ENCODE results near the gene TAGLN3. TPM values are rescaled to one million over a fixed set of nuclear protein-coding genes. Genes with fewer than 3 reads are reported as not detected.
"Not testable (repeated sequence)": the region's sequence is repeated elsewhere in the genome, so short reads cannot be mapped to it uniquely, and the experiment has no call there.

Gene TAGLN3
- total RNA-seq, 4 donors from 2014 or later = 0.22 to 2.6 TPM; not detected in 2

GRCh38 chr3:112032098-112032731 lies 33.5 kb downstream of the TAGLN3 start:
- Histone ChIP-seq H3K4me3 (replicated peaks in 1 of 3) (no peak overlapping the region), H3K4me1 (no peaks in the 10 kb centered on the region), H3K36me3 (no peaks in the 10 kb centered on the region), H3K27ac (no peak overlapping the region), H3K9me3 (no peaks in the 10 kb centered on the region), H3K27me3 (no peaks in the 10 kb centered on the region)
- TF ChIP-seq CTCF (IDR thresholded peaks at IDR 0.05) (no peak), POLR2A (IDR thresholded peaks at IDR 0.05) (no peak)
- intact Hi-C loops (cut with DNase I) = no loop called here
- DNase-seq = peak in 1 of 2 donors; percentile 9
- 41 to 46% methylated on average over 5 of the region's 5 CpGs for WGBS, 2 donors

GRCh38 chr3:112034436-112034835 lies 35.7 kb downstream of the TAGLN3 start, which contains the start of gene TMPRSS7:
Gene TMPRSS7, plus strand, starts transcription at chr3:112034736. Its CDS starts 110 bp downstream, at chr3:112034846.
- TF ChIP-seq POLR2A (IDR thresholded peaks at IDR 0.05) (no peak), CTCF (IDR thresholded peaks at IDR 0.05) (no peak)
- intact Hi-C loops (cut with DNase I) = no loop called here
- WGBS, 2 donors = 88 to 90% methylated on average over 4 of the region's 4 CpGs
- Histone ChIP-seq H3K27ac (no peak within 1 kb of the TSS), H3K4me1 (no peaks in the 10 kb centered on the region), H3K36me3 (no peaks in the 10 kb centered on the region), H3K4me3 (replicated peaks in 1 of 3) (no peak within 1 kb of the TSS), H3K9me3 (no peaks in the 10 kb centered on the region), H3K27me3 (no peaks in the 10 kb centered on the region)
- DNase-seq = no peak

GRCh38 chr3:112035241-112035640 lies 36.5 kb downstream of the TAGLN3 start:
- Histone ChIP-seq H3K27ac (no peak overlapping the region), H3K4me1 (no peaks in the 10 kb centered on the region), H3K9me3 (no peaks in the 10 kb centered on the region), H3K36me3 (no peaks in the 10 kb centered on the region), H3K4me3 (replicated peaks in 1 of 3) (no peak overlapping the region), H3K27me3 (no peaks in the 10 kb centered on the region)
- DNase-seq = no peak
- no peak for TF ChIP-seq POLR2A (IDR thresholded peaks at IDR 0.05)
- TF ChIP-seq CTCF (IDR thresholded peaks at IDR 0.05) = no peak
- WGBS, 2 donors = 65 to 68% methylated on average over 3 of the region's 3 CpGs
- intact Hi-C loops (cut with DNase I) = no loop called here

- H3K27ac ChIP-seq; H3K27me3 ChIP-seq; H3K4me1 ChIP-seq; H3K9me3 ChIP-seq; intact Hi-C loops (cut with DNase I); DNase-seq; H3K36me3 ChIP-seq; H3K4me3 ChIP-seq (replicated peaks in 1 of 3): not testable (repeated sequence)
- WGBS, 2 donors = 64 to 65% methylated on average over 4 of the region's 4 CpGs
Observed at GRCh38 chr3:112037194-112037593, 38.5 kb downstream of the TAGLN3 start.

- no peaks in the 10 kb centered on the region for H3K27me3 ChIP-seq
- no peak overlapping the region for H3K27ac ChIP-seq
- no peak overlapping the region for H3K4me3 ChIP-seq (replicated peaks in 1 of 3)
- intact Hi-C loops (cut with DNase I) = no loop called here
- H3K4me1 ChIP-seq = peaks cover 0 to 6% of the 10 kb centered on the region in 2 donors
- TF ChIP-seq POLR2A (IDR thresholded peaks at IDR 0.05) (no peak), CTCF (IDR thresholded peaks at IDR 0.05) (no peak)
- WGBS, 2 donors = 77 to 81% methylated on average over 3 of the region's 3 CpGs
- H3K36me3 ChIP-seq = no peaks in the 10 kb centered on the region
- no peaks in the 10 kb centered on the region for H3K9me3 ChIP-seq
- no peak for DNase-seq
Observed at GRCh38 chr3:112038863-112039262, 40.1 kb downstream of the TAGLN3 start.
